Colonic mucosa (tissue), 4 donors: Measurements from ENCODE around the gene FAM107B. TPM values are rescaled to one million over a fixed set of nuclear protein-coding genes. Genes with fewer than 3 reads are reported as not detected.

ENCODE experiments used
- DNase-seq: peaks from one replicate; pipeline ENCODE4 v3.0.0-alpha.2; 2020
- H3K27ac ChIP-seq: fragments of 200-600 bp; one replicate; pipeline ENCODE4 v1.8.0; 2021
- H3K27me3 ChIP-seq: fragments of 200-600 bp; one replicate; pipeline ENCODE4 v1.8.0; 2021
- H3K36me3 ChIP-seq: fragments of 200-600 bp; one replicate; pipeline ENCODE4 v1.8.0; 2021
- H3K4me1 ChIP-seq: fragments of 200-600 bp; one replicate; pipeline ENCODE4 v1.8.0; 2021; ENCODE audit warnings: mild to moderate bottlenecking
- H3K4me3 ChIP-seq: fragments of 200-600 bp; one replicate; pipeline ENCODE4 v1.8.0; 2021
- H3K9ac ChIP-seq, 2 donors: one replicate each; pipeline ENCODE4 v1.7.0; 2013; ENCODE audit warnings: control low read depth in 2 of 2, low read depth in 2 of 2, low read length in 2 of 2
- H3K9me3 ChIP-seq: fragments of 200-600 bp; one replicate; pipeline ENCODE4 v1.8.0; 2021
- CTCF ChIP-seq: fragments of 200-600 bp; IDR thresholded peaks from one replicate; pipeline ENCODE4 v1.8.0; 2022; ENCODE audit warnings: antibody characterized with exemption, mild to moderate bottlenecking
- intact Hi-C: fragments of 100-400 bp; cut with DNase I; formaldehyde crosslinking; loops from one replicate; pipeline ENCODE4 v1.14.1; 2022
- total RNA-seq, 2 donors: library from RNA; stranded (reverse); fragmentation: NEBNext Ultra II Directional in 1 of 2; extraction: Animal tissue kit (Norgen Biotek cat#: 25700) in 1 of 2; gene quantifications; one replicate each; pipeline ENCODE4 v1.2.1, GENCODE V29; 2021
- donor health status: healthy.
- donor health status: DM: no; HTN: no; CAD: no.
- donor health status: DM: no; HTN: no; CAD: no.

The FAM107B gene
- total RNA-seq, 2 donors from 2014 or later, result 36.3 to 71.5 TPM

GRCh38 chr10:14583967-14584366 is 190.7 kb downstream of the FAM107B start:
- DNase-seq, result no peak
- intact Hi-C loops, result no loop called here
- H3K9ac ChIP-seq, result no peak overlapping the region
- no peaks in the 10 kb centered on the region for H3K27me3 ChIP-seq
- TF ChIP-seq CTCF, result no peak
- H3K9me3 ChIP-seq, result no peaks in the 10 kb centered on the region
- H3K36me3 ChIP-seq, result no peaks in the 10 kb centered on the region
- no peak overlapping the region for H3K27ac ChIP-seq
- H3K4me3 ChIP-seq, result no peak overlapping the region
- H3K4me1 ChIP-seq, result peaks cover 13% of the 10 kb centered on the region

DNA sequence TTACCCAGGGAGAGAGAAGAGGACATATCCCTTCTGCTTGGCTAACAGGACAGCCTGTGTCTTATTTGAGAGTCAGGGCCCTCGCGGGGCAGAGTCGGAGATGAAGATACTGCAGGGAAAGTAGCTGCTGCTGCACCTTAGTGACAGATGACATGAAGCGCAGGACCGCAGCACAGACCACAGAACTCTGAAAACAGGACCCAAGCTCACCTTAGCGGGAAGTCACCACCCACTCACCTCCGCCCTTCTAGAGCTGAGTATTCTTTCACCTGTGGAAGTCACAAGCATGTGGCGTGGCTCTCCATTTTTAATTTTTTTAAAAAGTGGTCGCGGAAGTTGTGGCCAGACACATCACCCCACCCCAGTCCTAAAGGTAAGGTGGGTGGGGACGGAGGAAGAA is 191.4 kb downstream of the FAM107B start:
- no peaks in the 10 kb centered on the region for H3K9me3 ChIP-seq
- intact Hi-C loops, result no loop called here
- H3K4me1 ChIP-seq, result peaks cover 8% of the 10 kb centered on the region
- no peaks in the 10 kb centered on the region for H3K27me3 ChIP-seq
- H3K4me3 ChIP-seq, result no peak overlapping the region
- H3K9ac ChIP-seq, result no peak overlapping the region
- no peak for DNase-seq
- TF ChIP-seq CTCF, result no peak
- H3K27ac ChIP-seq, result no peak overlapping the region
- H3K36me3 ChIP-seq, result no peaks in the 10 kb centered on the region

- DNase-seq, result no peak
- H3K9ac ChIP-seq, result no peak overlapping the region
- H3K36me3 ChIP-seq, result no peaks in the 10 kb centered on the region
- intact Hi-C loops, result no loop called here
- H3K9me3 ChIP-seq, result no peaks in the 10 kb centered on the region
- no peak for TF ChIP-seq CTCF
- H3K4me3 ChIP-seq, result no peak overlapping the region
- H3K4me1 ChIP-seq, result no peaks in the 10 kb centered on the region
- H3K27ac ChIP-seq, result no peak overlapping the region
- no peaks in the 10 kb centered on the region for H3K27me3 ChIP-seq
These were observed 193.0 kb downstream of the FAM107B start for GRCh38 chr10:14581553-14582321.

GRCh38 chr10:14580671-14581332 is 193.9 kb downstream of the FAM107B start:
- Histone ChIP-seq H3K4me1 (no peaks in the 10 kb centered on the region), H3K9me3 (no peaks in the 10 kb centered on the region), H3K27me3 (no peaks in the 10 kb centered on the region), H3K27ac (no peak overlapping the region), H3K36me3 (no peaks in the 10 kb centered on the region), H3K4me3 (no peak overlapping the region), H3K9ac (no peak overlapping the region)
- no peak for DNase-seq
- intact Hi-C loops, result no loop called here
- TF ChIP-seq CTCF, result no peak

DNA sequence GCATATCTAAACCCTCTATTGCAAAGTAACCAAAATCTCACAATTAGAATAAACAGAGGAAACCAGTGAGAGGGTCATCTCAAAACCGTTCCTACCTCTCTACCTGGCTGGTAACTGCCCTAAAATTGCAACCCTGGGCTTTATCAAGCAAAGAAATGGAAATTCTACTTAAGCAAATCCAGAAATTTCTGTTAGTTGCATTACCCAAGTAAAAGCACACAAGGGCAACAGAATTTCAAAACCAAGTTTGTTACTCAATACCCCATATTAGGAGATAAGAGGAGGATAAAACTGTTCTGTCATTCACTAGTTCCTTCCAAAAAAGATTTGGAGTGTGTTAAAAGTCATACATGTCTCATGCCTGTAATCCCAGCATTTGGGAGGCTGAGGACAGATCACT is 195.3 kb downstream of the FAM107B start:
- Histone ChIP-seq H3K9ac (no peak overlapping the region), H3K27ac (no peak overlapping the region)
- intact Hi-C loops, result no loop called here

More for the DNA sequence above, 195.3 kb downstream of the FAM107B start:
- Histone ChIP-seq H3K4me3 (no peak overlapping the region), H3K36me3 (no peaks in the 10 kb centered on the region), H3K27me3 (no peaks in the 10 kb centered on the region), H3K4me1 (no peaks in the 10 kb centered on the region), H3K9me3 (no peaks in the 10 kb centered on the region)
- no peak for TF ChIP-seq CTCF
- no peak for DNase-seq
